HG03457 (cell line): Measurements from ENCODE around the gene LRRC31.

Experiments
- ATAC-seq: cut with Tn5 transposase; IDR thresholded peaks from one replicate; pipeline ENCODE4 v1.9.1; 2021; ENCODE audit warnings: moderate number of reproducible peaks; ENCODE audit not compliant: unreplicated experiment

LRRC31 gene

DNA sequence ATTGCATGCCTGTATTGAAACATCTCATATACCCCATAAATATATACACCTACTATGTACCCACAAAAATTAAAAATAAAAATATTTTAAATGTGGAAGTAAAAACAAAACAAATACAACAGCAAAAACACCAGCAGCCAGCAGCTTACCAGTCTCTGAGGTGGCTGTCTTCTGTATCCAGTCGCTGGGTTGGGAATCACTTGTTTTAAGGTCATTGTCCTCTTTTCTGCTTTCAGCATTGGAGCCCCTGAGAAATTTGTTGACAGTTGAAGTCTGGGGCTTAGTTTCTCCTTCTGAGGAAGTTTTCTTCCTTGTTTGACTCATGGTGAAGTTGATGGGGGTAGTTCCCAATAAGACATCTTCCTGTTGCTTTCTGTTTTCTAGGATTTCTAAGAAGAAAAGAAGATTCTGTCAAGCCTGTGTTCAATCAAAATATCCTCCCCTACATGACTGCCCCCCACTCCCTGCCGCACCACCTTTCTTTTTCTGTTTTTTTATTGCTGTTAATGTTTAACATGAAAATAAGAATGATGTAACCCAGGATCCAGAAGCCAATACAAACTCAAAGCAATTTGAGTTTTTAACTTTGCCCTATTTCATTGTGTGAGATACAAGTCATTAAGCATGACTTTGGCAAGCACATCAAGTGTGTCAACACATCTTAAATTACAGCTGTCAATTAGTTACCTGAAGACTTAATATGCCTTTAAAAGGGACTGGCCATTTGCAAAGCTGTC lies at the start of gene LRRC31:
Gene LRRC31 (minus strand): TSS at position 452 of the 737 bp plus-strand sequence. CDS start 128 bp downstream, at position 324.
- no peak for ATAC-seq

GRCh38 chr3:169914321-169914720 lies 44.6 kb upstream of the LRRC31 start:
- ATAC-seq = no peak

DNA sequence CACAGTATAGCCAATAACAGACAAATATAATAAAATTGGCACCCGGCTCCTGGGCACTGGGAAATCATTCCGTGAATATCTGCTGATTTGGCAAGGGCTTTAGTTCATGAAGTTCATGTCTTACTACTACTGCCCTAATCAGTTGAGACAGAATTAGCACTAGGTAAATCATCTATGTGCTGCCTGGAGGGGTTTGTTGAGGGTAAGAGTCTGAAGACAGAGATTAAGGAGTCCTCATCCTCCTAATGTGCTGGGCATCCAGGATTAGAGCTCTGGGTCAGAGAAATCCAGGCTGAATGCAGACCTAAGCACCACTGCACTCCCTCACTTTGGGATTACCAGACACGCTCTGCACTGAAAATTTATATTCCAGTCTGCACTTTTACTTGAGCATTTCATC lies 43.6 kb upstream of the LRRC31 start:
- ATAC-seq = no peak

- no peak for ATAC-seq
These were observed 41.5 kb upstream of the LRRC31 start, which contains the start of gene SAMD7 for GRCh38 chr3:169911272-169911671. SAMD7 (plus strand) TSS chr3:169911572; CDS start chr3:169919499, 7,927 bp downstream.

- ATAC-seq = no peak
These were observed 38.2 kb upstream of the LRRC31 start for GRCh38 chr3:169907944-169908343.

DNA sequence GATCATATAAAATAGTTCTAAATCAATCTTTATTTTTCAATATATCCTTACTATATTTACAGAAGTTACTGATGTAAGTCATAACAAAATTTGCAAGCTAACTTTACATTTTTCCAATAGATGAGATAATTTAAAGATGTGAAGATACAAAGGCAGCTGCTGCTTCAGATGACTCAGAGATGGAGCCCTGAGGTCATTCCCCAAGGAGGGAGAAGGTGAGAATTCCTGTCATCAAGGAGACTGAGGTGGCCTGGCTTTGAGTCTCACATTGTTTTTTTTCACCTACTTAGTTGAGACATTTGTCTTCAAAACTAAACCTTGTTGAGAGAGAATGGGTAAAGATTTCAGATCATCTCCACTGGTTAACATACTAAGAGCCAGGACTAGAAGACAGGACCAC lies 37.7 kb upstream of the LRRC31 start:
- no peak for ATAC-seq

DNA sequence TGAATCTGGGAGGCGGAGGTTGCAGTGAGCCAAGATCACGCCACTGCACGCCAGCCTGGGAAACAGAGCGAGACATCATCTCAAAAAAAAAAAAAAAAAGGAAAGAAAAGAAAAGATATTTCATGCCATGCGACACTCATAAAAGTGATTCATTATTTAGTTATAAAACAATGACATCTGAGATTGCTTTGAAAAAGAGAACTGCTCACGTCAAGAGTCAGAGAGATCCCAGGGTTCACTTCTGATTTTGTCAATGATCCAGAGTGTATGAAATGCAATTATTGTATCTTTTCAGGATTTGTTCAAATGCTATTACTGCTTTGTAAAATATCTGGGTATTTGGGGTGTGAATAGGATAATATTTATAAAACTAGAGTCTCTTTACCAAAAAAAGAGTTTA lies 35.7 kb upstream of the LRRC31 start:
- no peak for ATAC-seq

GRCh38 chr3:169901453-169901852 lies 31.7 kb upstream of the LRRC31 start:
- no peak for ATAC-seq

GRCh38 chr3:169897284-169897683 lies 27.5 kb upstream of the LRRC31 start:
- ATAC-seq = no peak

DNA sequence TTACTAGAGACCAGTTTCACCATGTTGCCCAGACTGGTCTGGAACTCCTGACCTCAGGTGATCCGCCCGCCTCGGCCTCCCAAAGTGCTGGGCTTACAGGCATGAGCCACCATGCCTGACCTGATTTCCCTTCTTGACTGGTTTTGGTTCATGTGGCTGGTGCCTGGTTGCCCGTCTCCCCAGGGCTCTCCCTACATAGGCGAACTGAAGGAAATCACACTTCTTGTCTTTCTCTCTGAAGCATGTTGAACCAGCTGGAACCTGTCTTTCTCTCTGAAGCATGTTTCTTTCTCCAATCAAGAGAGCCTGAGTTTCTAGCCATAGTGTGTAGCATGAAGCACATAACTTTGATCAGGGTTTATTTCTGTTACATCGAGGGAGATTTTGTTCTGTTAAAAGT lies 25.3 kb upstream of the LRRC31 start:
- no peak for ATAC-seq

DNA sequence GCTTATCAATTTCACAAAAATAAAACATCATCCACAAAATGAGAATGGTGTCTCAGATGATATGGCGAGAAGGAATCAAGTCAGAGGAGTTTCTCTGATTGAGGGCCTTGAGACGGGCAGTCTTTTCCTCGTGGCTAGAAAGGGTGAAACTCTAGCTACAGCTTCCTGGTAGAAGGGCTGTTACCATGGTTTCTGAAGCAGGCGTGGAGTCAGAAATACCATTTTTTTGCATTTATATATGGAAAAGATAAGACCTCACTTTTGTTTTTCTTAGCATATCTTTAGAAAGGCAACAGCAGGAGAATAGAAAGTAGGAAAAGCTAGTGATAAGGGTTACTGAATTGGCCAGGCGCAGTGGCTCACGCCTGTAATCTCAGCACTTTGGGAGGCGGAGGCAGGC lies 24.4 kb upstream of the LRRC31 start:
- ATAC-seq = no peak

GRCh38 chr3:169891886-169892285 lies 22.2 kb upstream of the LRRC31 start:
- no peak for ATAC-seq

GRCh38 chr3:169886671-169887070 lies 16.9 kb upstream of the LRRC31 start:
- ATAC-seq = no peak

DNA sequence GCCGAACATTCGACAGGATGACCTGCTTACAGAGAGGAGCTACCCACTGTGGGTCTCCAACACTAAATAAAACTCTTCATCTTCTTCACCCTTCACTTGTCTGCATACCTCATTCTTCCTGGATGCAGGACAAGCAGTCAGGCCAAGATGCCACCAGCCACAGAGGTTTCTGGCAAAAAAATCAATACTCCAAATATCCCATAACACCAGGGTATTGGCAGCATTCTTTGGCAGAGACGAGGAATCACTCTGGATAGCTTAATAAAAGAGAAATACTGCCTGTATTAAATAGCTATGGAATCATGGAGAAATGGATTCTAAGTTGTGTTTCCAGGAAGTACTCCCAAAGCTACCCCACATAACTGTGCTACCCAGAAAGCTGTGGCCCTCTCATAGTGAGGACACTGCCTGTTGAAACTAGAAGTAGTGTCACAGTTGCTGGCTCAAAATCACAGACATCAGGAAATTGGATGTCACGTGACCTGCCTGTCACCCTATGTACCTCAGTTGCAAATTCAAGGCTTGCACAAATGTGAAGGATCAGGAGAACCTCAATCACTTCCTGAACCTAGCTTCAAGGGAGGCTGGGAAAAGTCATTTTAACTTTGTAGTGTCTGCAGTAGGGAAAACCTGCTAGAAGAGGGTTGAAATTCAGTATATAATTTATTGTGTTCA lies 11.0 kb upstream of the LRRC31 start:
- no peak for ATAC-seq

DNA sequence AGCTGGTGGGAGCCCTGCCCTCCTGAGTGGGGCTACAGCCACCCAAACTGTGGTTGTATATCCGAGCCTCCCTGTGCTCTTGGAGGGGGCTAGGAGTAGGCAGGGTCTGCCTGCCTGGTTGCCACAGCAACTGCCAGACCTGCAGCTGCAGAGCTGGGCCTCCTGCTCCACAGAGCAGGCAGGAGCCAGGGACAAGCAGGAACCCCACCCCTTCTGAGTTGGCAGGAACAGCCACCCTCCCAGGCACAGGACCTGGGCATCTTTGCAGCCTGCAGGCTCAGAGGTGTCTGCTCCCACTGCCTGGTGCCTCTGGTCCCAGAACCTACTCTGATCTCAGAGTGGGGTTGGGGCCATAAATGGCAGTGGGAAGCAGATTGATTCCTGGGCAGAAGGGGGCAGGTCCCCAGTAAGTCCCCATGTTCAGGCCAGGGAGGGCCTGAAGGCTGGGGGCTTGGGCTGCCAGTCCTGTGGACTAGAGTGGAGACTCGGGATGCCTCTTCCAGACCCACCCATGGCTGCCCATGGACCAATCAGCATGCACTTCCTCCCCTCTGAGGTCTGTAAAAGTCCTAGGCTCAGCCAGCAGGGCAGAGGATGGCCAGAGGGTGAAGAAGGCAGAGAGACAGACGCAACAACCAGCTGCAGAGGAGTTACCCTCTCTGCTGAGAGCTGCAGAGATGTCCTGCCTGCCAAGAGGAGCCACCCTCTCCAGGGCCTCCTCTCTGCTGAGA lies 10.3 kb upstream of the LRRC31 start:
- no peak for ATAC-seq

DNA sequence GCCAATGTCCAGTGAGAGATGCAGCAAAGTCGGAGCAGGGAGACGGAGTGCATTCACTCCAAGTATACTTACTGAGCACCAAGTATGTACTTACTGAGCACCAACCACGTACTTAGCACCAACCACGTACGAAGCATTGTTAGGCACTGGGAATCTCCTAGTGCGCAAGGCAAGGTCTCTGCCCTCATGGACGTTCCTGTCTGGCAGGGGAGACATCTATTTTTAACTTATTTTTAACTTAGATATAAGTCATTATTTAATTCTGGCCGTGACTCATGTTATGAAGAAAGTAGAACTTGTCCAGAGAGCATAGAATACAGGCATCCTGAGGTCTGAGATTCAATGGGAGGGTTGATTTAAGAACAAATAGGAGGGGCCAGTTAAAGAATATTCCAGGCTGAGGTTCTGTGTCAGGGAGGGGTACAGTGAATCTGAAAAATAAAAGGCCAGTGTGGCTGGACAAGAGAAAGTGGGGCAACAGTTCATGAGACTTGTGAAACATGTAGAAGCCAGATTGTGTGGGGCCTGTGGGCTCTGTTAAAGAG lies 9.3 kb upstream of the LRRC31 start:
- no peak for ATAC-seq

DNA sequence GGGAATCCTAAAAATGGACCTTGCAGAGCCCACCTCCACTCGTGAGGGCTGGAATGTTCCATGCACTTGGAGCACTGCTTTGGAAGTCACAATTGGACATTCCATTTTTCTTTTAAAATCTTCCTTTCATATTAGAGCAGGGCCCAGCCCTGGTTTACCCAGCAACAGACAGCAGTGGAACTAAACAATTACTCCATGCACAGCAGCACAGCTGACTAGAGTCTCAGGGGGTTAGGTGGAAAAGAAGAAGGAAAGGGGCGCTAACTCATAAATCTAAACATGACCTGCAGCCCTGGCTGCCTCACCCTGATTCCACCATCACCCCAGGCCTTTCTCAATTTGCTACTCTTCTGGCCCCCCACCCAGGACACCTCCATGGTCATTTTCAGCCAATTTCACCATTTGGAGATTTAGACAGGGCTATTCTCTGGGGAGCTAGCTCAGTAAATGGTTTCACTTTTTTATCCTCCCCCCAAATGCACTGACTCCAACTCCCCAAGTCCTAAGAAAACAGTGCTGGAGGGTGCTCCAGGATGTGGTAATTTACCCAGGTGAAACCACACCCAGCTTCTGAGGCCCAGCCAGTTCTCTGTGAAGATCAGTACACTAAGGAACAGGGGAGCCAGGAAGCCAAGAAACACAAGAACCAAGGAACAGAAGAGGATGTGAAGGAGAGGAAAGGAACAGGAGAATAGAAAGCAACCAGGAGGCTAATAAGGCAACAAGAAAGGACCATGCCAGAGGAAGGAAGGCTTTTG lies 1.6 kb upstream of the LRRC31 start:
- no peak for ATAC-seq

GRCh38 chr3:169868369-169868768 lies 1.4 kb downstream of the LRRC31 start:
- ATAC-seq = no peak

GRCh38 chr3:169867584-169868210 lies 2.0 kb downstream of the LRRC31 start:
- ATAC-seq = no peak

- no peak for ATAC-seq
These were observed 4.5 kb downstream of the LRRC31 start for GRCh38 chr3:169865176-169865767.
